Prostate gland (tissue), 2 donors: ENCODE measurements around the gene RAET1L.

Experiments used
- POLR2A ChIP-seq: fragments of 450-650 bp; IDR thresholded peaks from one replicate; pipeline ENCODE4 v1.6.1; 2016; ENCODE audit warnings: antibody characterized with exemption, mild to moderate bottlenecking
- POLR2AphosphoS5 ChIP-seq: sonication (generic); formaldehyde crosslinking; IDR thresholded peaks from one replicate; pipeline ENCODE4 v1.6.1; 2017; ENCODE audit warnings: antibody characterized with exemption
- TF ChIP-seq, protein P1 (sequence below), 4 experiments: fragments of 200-600 bp in 2 of 4; fragments of 450-650 bp in 2 of 4; sonication (generic) in 2 of 4; IDR thresholded peaks; 1 replicate in 3 of 4; 2 replicates in 1 of 4; pipeline ENCODE4 v1.5.1; 2016 to 2019; ENCODE audit warnings: antibody characterized with exemption in 4 of 4, mild to moderate bottlenecking in 2 of 4, moderate library complexity in 2 of 4

DNA sequence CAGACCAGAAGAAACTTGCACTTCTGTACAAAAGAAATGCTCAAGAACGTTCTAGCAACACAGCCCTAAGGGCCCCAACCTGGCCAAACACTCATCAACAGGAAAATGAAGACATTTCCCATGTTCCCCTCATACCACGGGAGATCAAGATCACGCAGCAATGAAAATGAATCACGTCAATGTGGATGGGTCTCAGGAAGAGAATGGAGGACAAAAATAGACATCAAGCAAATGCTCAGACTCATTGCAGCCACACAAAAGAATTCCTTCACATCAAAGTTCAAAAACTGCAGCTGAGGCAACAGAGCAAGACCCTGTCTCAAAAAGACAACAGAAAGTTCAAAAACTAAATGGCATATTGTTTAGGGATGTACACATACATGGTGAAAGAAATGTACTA, 25.5 kb upstream of the RAET1L start:
- TF ChIP-seq, protein P1, sequence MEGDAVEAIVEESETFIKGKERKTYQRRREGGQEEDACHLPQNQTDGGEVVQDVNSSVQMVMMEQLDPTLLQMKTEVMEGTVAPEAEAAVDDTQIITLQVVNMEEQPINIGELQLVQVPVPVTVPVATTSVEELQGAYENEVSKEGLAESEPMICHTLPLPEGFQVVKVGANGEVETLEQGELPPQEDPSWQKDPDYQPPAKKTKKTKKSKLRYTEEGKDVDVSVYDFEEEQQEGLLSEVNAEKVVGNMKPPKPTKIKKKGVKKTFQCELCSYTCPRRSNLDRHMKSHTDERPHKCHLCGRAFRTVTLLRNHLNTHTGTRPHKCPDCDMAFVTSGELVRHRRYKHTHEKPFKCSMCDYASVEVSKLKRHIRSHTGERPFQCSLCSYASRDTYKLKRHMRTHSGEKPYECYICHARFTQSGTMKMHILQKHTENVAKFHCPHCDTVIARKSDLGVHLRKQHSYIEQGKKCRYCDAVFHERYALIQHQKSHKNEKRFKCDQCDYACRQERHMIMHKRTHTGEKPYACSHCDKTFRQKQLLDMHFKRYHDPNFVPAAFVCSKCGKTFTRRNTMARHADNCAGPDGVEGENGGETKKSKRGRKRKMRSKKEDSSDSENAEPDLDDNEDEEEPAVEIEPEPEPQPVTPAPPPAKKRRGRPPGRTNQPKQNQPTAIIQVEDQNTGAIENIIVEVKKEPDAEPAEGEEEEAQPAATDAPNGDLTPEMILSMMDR (IDR thresholded peaks at IDR 0.05), result no peak
- TF ChIP-seq POLR2A (no peak), POLR2AphosphoS5 (no peak)
